ENCODE data around the gene MPZL3. TPM values are rescaled to one million over a fixed set of nuclear protein-coding genes. Genes with fewer than 3 reads are reported as not detected.

MPZL3 gene
- total and polyA plus RNA-seq, 2 donors from 2014 or later = 1.7 to 10.0 TPM

DNA sequence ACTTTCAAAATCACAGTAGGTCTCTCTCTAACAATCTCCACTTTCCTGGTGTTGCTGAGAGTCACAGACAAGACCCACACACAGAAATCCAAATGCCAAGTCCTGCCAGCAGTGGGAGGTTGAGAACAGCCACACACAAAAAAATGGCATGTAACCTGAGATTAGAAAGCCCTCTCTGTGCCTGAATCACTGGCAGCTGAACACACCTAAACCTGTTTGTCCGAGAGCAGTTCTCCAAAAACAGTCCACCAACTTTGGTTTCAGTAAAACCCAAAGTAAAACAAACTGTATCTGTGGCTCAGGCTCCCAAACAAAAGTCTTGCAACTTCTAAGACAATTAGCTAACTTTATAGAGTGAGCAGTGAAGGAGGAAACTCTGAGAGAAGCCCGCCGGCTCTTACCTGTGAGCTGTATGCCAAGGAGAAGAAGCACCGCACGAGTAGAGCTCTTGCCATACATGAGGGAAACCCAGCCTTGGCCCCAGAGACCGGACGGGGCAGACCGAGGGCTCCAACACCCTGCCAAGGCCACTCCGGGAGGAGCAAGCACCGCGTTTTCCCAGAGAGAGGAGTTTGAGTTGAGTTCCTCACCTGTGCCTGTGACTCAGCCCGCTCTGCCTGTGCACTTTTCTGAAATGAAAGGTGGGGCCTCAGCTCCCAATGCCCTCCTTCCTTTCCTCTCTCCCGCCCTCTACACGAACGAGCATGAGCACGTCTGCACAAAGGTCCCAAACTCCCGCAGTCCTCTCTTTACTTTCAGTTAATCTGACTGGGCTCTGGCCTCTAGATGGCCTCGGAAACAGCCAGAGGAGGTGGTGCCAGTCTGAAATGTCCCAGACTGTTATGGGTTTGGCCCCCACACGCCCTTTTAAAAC, 11.8 kb upstream of the MPZL3 start, which contains the start of gene MPZL2:
MPZL2 (minus strand) TSS at position 603 of the 874 bp plus-strand sequence; CDS start at position 459, 144 bp downstream.
- DNase-seq = peak; percentile 63 to 85 (median 79)
- Histone ChIP-seq H3K27me3 (ENCODE audit: control insufficient read depth, insufficient read depth, low read length) (no peaks in the 10 kb centered on the region), H3K4me1 (ENCODE audit: control insufficient read depth in 2 of 3, insufficient read depth in 2 of 3, low read depth in 1 of 3, low read length in 3 of 3) (peaks cover 0 to 15% (median 12%) of the 10 kb centered on the region in 3 donors), H3K4me3 (ENCODE audit: low read length in 3 of 3) (peak within 1 kb of the TSS; percentile 54 to 73 (median 55)), H3K27ac (ENCODE audit: low read depth in 2 of 2, low read length in 2 of 2) (peak within 1 kb of the TSS; percentile 66 to 73), H3K9me3 (ENCODE audit: control insufficient read depth in 2 of 3, insufficient read depth in 1 of 3, low read length in 3 of 3) (no peaks in the 10 kb centered on the region), H3K36me3 (ENCODE audit: control insufficient read depth in 2 of 3, insufficient read depth in 3 of 3, low read length in 3 of 3) (peaks cover 0 to 3% (median 0%) of the 10 kb centered on the region in 3 donors), H3K9ac (ENCODE audit: low read length in 3 of 3) (peak within 1 kb of the TSS; percentile 0 to 74 (median 14))
- FAIRE-seq = no peak
- TF ChIP-seq, protein P1, sequence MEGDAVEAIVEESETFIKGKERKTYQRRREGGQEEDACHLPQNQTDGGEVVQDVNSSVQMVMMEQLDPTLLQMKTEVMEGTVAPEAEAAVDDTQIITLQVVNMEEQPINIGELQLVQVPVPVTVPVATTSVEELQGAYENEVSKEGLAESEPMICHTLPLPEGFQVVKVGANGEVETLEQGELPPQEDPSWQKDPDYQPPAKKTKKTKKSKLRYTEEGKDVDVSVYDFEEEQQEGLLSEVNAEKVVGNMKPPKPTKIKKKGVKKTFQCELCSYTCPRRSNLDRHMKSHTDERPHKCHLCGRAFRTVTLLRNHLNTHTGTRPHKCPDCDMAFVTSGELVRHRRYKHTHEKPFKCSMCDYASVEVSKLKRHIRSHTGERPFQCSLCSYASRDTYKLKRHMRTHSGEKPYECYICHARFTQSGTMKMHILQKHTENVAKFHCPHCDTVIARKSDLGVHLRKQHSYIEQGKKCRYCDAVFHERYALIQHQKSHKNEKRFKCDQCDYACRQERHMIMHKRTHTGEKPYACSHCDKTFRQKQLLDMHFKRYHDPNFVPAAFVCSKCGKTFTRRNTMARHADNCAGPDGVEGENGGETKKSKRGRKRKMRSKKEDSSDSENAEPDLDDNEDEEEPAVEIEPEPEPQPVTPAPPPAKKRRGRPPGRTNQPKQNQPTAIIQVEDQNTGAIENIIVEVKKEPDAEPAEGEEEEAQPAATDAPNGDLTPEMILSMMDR (IDR thresholded peaks at IDR 0.05; ENCODE audit: borderline replicate concordance, extremely low read depth, insufficient read depth) = no peak
- intact Hi-C loops (cut with DNase I) = no loop called here

DNA sequence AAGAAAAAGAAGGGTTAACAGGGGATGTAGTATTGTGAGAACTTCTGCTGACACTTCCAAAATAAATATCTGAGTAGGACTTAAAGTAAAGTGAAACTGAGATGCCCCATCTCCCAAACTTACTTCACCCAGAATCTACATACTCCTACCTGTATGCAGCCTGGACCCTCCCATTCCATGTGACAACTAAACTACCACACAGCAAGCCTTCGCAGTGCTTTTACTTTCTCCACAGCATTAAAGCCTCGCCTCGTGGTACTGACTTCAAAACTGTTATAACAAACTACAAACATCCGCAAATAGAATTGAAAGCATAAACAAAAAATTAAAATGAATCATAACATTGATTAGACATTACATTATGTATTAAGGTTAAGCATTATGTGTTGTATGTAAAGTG, 10.9 kb upstream of the MPZL3 start:
- Histone ChIP-seq H3K27ac (ENCODE audit: low read depth in 2 of 2, low read length in 2 of 2) (no peak overlapping the region), H3K27me3 (ENCODE audit: control insufficient read depth, insufficient read depth, low read length) (no peaks in the 10 kb centered on the region), H3K36me3 (ENCODE audit: control insufficient read depth in 2 of 3, insufficient read depth in 3 of 3, low read length in 3 of 3) (peaks cover 0 to 3% (median 0%) of the 10 kb centered on the region in 3 donors), H3K4me3 (ENCODE audit: low read length in 3 of 3) (peak overlapping the region; percentile 54 to 73 (median 55)), H3K9ac (ENCODE audit: low read length in 3 of 3) (peak overlapping the region in 2 of 3 donors; percentile 0 to 74), H3K9me3 (ENCODE audit: control insufficient read depth in 2 of 3, insufficient read depth in 1 of 3, low read length in 3 of 3) (no peaks in the 10 kb centered on the region), H3K4me1 (ENCODE audit: control insufficient read depth in 2 of 3, insufficient read depth in 2 of 3, low read depth in 1 of 3, low read length in 3 of 3) (peaks cover 0 to 15% (median 12%) of the 10 kb centered on the region in 3 donors)
- intact Hi-C loops (cut with DNase I) = no loop called here
- FAIRE-seq = no peak
- TF ChIP-seq, protein P1 (IDR thresholded peaks at IDR 0.05; ENCODE audit: borderline replicate concordance, extremely low read depth, insufficient read depth) = no peak
- peak in 1 of 5 donors; percentile 8 for DNase-seq

DNA sequence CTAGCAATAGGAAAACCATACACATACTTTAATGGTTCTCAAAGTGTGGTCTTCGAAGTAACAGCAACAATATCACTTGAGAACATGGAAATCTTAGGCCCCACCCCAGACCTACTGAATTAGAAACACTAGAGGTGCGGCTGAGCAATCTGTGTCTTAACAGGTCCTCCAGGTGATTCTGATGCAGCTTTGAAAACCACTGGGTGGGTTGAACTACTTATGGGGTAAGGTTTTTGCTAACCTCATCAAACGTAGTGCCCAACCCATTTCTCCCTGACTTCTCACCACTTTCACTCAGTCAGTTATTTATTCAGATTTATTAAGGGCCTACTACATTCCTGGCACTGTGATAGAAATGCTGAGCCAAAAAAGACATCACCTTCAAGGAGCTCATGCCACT, 8.2 kb upstream of the MPZL3 start:
- Histone ChIP-seq H3K9me3 (ENCODE audit: control insufficient read depth in 2 of 3, insufficient read depth in 1 of 3, low read length in 3 of 3) (no peaks in the 10 kb centered on the region), H3K4me3 (ENCODE audit: low read length in 3 of 3) (no peak overlapping the region), H3K4me1 (ENCODE audit: control insufficient read depth in 2 of 3, insufficient read depth in 2 of 3, low read depth in 1 of 3, low read length in 3 of 3) (peaks cover 0 to 10% (median 5%) of the 10 kb centered on the region in 3 donors), H3K36me3 (ENCODE audit: control insufficient read depth in 2 of 3, insufficient read depth in 3 of 3, low read length in 3 of 3) (peaks cover 0 to 3% (median 0%) of the 10 kb centered on the region in 3 donors), H3K27ac (ENCODE audit: low read depth in 2 of 2, low read length in 2 of 2) (no peak overlapping the region), H3K27me3 (ENCODE audit: control insufficient read depth, insufficient read depth, low read length) (no peaks in the 10 kb centered on the region), H3K9ac (ENCODE audit: low read length in 3 of 3) (no peak overlapping the region)
- DNase-seq = no peak
- TF ChIP-seq, protein P1 (IDR thresholded peaks at IDR 0.05; ENCODE audit: borderline replicate concordance, extremely low read depth, insufficient read depth) = no peak
- intact Hi-C loops (cut with DNase I) = no loop called here
- no peak for FAIRE-seq

All from kidney (tissue), 14 donors.